Measurements from ENCODE around the gene CIB2.

GRCh38 chr15:78142332-78142731 is 11.1 kb upstream of the CIB2 start:
- no peak for TF ChIP-seq CTCF (IDR thresholded peaks at IDR 0.05)
- TF ChIP-seq EP300 (IDR thresholded peaks at IDR 0.05) = no peak
